NCI-H1105 treated with DMSO at 0.1 percent for 48 hours (cell line): ENCODE measurements around the gene CERS5.

ENCODE experiments used
- DNase-seq: peaks from one replicate; lab custom pipeline; 2025; lab: John Stamatoyannopoulos, UW

CERS5 gene

GRCh38 chr12:50127546-50127945, 39.6 kb downstream of the CERS5 start:
- DNase-seq = peak; percentile 31

- DNase-seq = no peak
Measured at GRCh38 chr12:50123203-50123602, 44.0 kb downstream of the CERS5 start.

GRCh38 chr12:50121641-50122040, 45.5 kb downstream of the CERS5 start:
- DNase-seq = no peak

GRCh38 chr12:50120953-50121352, 46.2 kb downstream of the CERS5 start:
- DNase-seq = no peak

GRCh38 chr12:50120521-50120920, 46.6 kb downstream of the CERS5 start:
- DNase-seq = no peak

- no peak for DNase-seq
Measured at GRCh38 chr12:50119387-50119786, 47.8 kb downstream of the CERS5 start.

- no peak for DNase-seq
Measured at GRCh38 chr12:50117057-50117622, 50.0 kb downstream of the CERS5 start.

GRCh38 chr12:50112456-50113218, 54.5 kb downstream of the CERS5 start:
- peak; percentile 43 for DNase-seq

- DNase-seq = peak; percentile 96
Measured at GRCh38 chr12:50111693-50112455, 55.3 kb downstream of the CERS5 start, which contains the start of gene COX14. TSS of gene COX14 (plus strand) at chr12:50112236. CDS start at chr12:50120044, 7,808 bp downstream.

- DNase-seq = no peak
Measured at GRCh38 chr12:50111395-50111692, 55.8 kb downstream of the CERS5 start.

- no peak for DNase-seq
Measured at GRCh38 chr12:50110762-50111351, 56.3 kb downstream of the CERS5 start.

- no peak for DNase-seq
Measured at GRCh38 chr12:50110127-50110761, 56.9 kb downstream of the CERS5 start.

GRCh38 chr12:50109319-50109718, 57.9 kb downstream of the CERS5 start:
- no peak for DNase-seq

GRCh38 chr12:50107416-50108268, 59.5 kb downstream of the CERS5 start:
- no peak for DNase-seq

- no peak for DNase-seq
Measured at GRCh38 chr12:50106907-50107306, 60.3 kb downstream of the CERS5 start.

- no peak for DNase-seq
Measured at GRCh38 chr12:50105913-50106450, 61.2 kb downstream of the CERS5 start.

GRCh38 chr12:50104417-50105366, 62.5 kb downstream of the CERS5 start:
- DNase-seq = no peak

- peak; percentile 62 for DNase-seq
Measured at GRCh38 chr12:50103767-50104321, 63.3 kb downstream of the CERS5 start, which contains the start of gene GPD1. TSS of gene GPD1 (plus strand) at chr12:50104008. CDS start at chr12:50104051, 43 bp downstream.

- no peak for DNase-seq
Measured at GRCh38 chr12:50103351-50103750, 63.8 kb downstream of the CERS5 start.
